HCT116 (cell line): ENCODE data around the gene ZBTB7C. TPM values are rescaled to one million over a fixed set of nuclear protein-coding genes. Genes with fewer than 3 reads are reported as not detected.

ENCODE experiments used
- ATAC-seq: fragments of 200-7000 bp; cut with Tn5 transposase; 2 replicates; pipeline ENCODE4 v1.9.1; 2020; ENCODE audit warnings: mild to moderate bottlenecking, moderate library complexity
- BruUV-seq: library from RNA; stranded (reverse); fragments of 400-500 nt; replicated peaks from 2 replicates; lab custom pipeline; 2021; lab: Mats Ljungman, UMichigan
- CTCF ChIA-PET: fragments of 300-600 bp; sonication (Branson Sonifier 250); formaldehyde crosslinking; loops from one replicate; lab custom pipeline; 2021; ENCODE audit warnings: antibody characterized with exemption; lab: Charles Lee
- POLR2A ChIA-PET: fragments of 300-600, 350-600 bp; sonication (Branson Sonifier 250); formaldehyde crosslinking; loops from one replicate; lab custom pipeline; 2021; ENCODE audit warnings: antibody characterized with exemption; lab: Charles Lee
- RAD21 ChIA-PET, 2 experiments: fragments of 300-600 bp; sonication (Branson Sonifier 250); formaldehyde crosslinking; loops; one replicate each; lab custom pipeline; 2023; ENCODE audit warnings: low total read pairs in 2 of 2; ENCODE audit not compliant: uncharacterized antibody in 2 of 2, unreplicated experiment in 2 of 2, low non-redundant PET in 1 of 2; lab: Charles Lee
- DNase-seq: peaks from one replicate; pipeline ENCODE4 v3.0.0-alpha.2; 2010; ENCODE audit warnings: low read depth, low spot score
- H2AFZ ChIP-seq: fragments of 200-600 bp; shearing (Covaris generic), sonication (generic); 2 replicates; pipeline ENCODE4 v1.6.1; 2017; ENCODE audit warnings: low read depth, mixed run types, mixed read lengths, antibody characterized with exemption, low read length; ENCODE audit not compliant: poor library complexity, severe bottlenecking
- H3K27ac ChIP-seq: 2 replicates; pipeline ENCODE4 v1.5.1; 2012; ENCODE audit warnings: low read depth, low read length
- H3K27me3 ChIP-seq: fragments of 200-600 bp; sonication (generic); 2 replicates; pipeline ENCODE4 v1.6.1; 2016; ENCODE audit warnings: mixed run types, low read length, mixed read lengths; ENCODE audit not compliant: insufficient read depth
- H3K36me3 ChIP-seq, 2 experiments: fragments of 200-500 bp in 1 of 2; fragments of 200-600 bp in 1 of 2; sonication (Bioruptor generic) in 1 of 2; sonication (generic) in 1 of 2; 2 replicates each; pipeline versions ENCODE4 v1.5.1 to v1.6.1; 2014 to 2016; ENCODE audit warnings: low read length in 2 of 2, inconsistent platforms in 1 of 2, mixed read lengths in 1 of 2, mixed run types in 1 of 2; ENCODE audit not compliant: insufficient read depth in 2 of 2, control insufficient read depth in 1 of 2
- H3K4me1 ChIP-seq, 2 experiments: fragments of 200-600 bp in 1 of 2; sonication (generic) in 1 of 2; 2 replicates each; pipeline versions ENCODE4 v1.5.1 to v1.6.1; 2012 to 2017; ENCODE audit warnings: low read length in 2 of 2, inconsistent platforms in 1 of 2, mild to moderate bottlenecking in 1 of 2, mixed read lengths in 1 of 2, mixed run types in 1 of 2, moderate library complexity in 1 of 2; ENCODE audit not compliant: insufficient read depth in 2 of 2, control insufficient read depth in 1 of 2
- H3K4me2 ChIP-seq: fragments of 200-600 bp; sonication (generic); 2 replicates; pipeline ENCODE4 v1.6.1; 2017; ENCODE audit warnings: mixed run types, low read length, mixed read lengths
- H3K4me3 ChIP-seq, 2 experiments: fragments of 200-600 bp in 1 of 2; sonication (generic) in 1 of 2; replicated peaks in 1 of 2; 2 replicates each; pipeline ENCODE4 v1.5.1; 2011 to 2016; ENCODE audit warnings: low read length in 2 of 2, control low read depth in 1 of 2, low read depth in 1 of 2, mild to moderate bottlenecking in 1 of 2, mixed read lengths in 1 of 2, mixed run types in 1 of 2
- H3K79me2 ChIP-seq: fragments of 200-600 bp; sonication (generic); 2 replicates; pipeline ENCODE4 v1.6.1; 2017; ENCODE audit warnings: mild to moderate bottlenecking, mixed run types, low read length, moderate library complexity, mixed read lengths; ENCODE audit not compliant: insufficient read depth
- H3K9ac ChIP-seq: fragments of 200-600 bp; sonication (generic); 2 replicates; pipeline ENCODE4 v1.6.1; 2016; ENCODE audit warnings: low read length, mixed read lengths
- H3K9me2 ChIP-seq: fragments of 200-600 bp; sonication (generic), shearing (Covaris generic); 2 replicates; pipeline ENCODE4 v1.6.1; 2017; ENCODE audit warnings: mixed run types, mild to moderate bottlenecking, moderate library complexity; ENCODE audit not compliant: insufficient read depth
- H3K9me3 ChIP-seq, 2 experiments: fragments of 200-500 bp in 1 of 2; fragments of 200-600 bp in 1 of 2; sonication (Bioruptor generic) in 1 of 2; sonication (generic) in 1 of 2; 2 replicates each; pipeline ENCODE4 v1.6.1; 2014 to 2017; ENCODE audit warnings: low read length in 2 of 2, mixed read lengths in 2 of 2, inconsistent platforms in 1 of 2, low read depth in 1 of 2, mild to moderate bottlenecking in 1 of 2, mixed run types in 1 of 2, moderate library complexity in 1 of 2; ENCODE audit not compliant: control insufficient read depth in 1 of 2, insufficient read depth in 1 of 2
- H4K20me1 ChIP-seq: fragments of 200-600 bp; sonication (generic), shearing (Covaris generic); 2 replicates; pipeline ENCODE4 v1.6.1; 2017; ENCODE audit warnings: mixed run types, mild to moderate bottlenecking, moderate library complexity; ENCODE audit not compliant: insufficient read depth
- CBX3 ChIP-seq: IDR thresholded peaks from 2 replicates; pipeline ENCODE4 v1.6.1; 2012; ENCODE audit warnings: low read depth
- CEBPB ChIP-seq: IDR thresholded peaks from 2 replicates; pipeline ENCODE4 v1.6.1; 2012; ENCODE audit warnings: low read depth
- EGR1 ChIP-seq: IDR thresholded peaks from 2 replicates; pipeline ENCODE4 v1.6.1; 2012; ENCODE audit warnings: low read depth
- ELF1 ChIP-seq: IDR thresholded peaks from 2 replicates; pipeline ENCODE4 v1.6.1; 2012; ENCODE audit warnings: low read depth, borderline replicate concordance
- POLR2A ChIP-seq: IDR thresholded peaks from 2 replicates; pipeline ENCODE4 v1.7.0; 2011; ENCODE audit warnings: borderline replicate concordance; ENCODE audit not compliant: insufficient read depth, insufficient read length; ENCODE audit errors: extremely low read depth
- POLR2AphosphoS5 ChIP-seq: IDR thresholded peaks from 2 replicates; pipeline ENCODE4 v1.6.1; 2011; ENCODE audit warnings: mild to moderate bottlenecking, low read depth, low read length, moderate library complexity
- TCF7L2 ChIP-seq: IDR thresholded peaks from 2 replicates; pipeline ENCODE4 v1.7.0; 2011; ENCODE audit warnings: borderline replicate concordance, inconsistent platforms; ENCODE audit not compliant: insufficient read depth, insufficient read length; ENCODE audit errors: extremely low read depth
- YY1 ChIP-seq: IDR thresholded peaks from 2 replicates; pipeline ENCODE4 v1.6.1; 2011; ENCODE audit warnings: low read length, low read depth, moderate library complexity, mild to moderate bottlenecking; ENCODE audit not compliant: insufficient replicate concordance; ENCODE audit errors: extremely low read depth
- ZFX ChIP-seq: fragments of 450-650 bp; IDR thresholded peaks from 2 replicates; pipeline ENCODE4 v1.6.1; 2017
- ZNF274 ChIP-seq: fragments of 200-500 bp; sonication (Bioruptor generic); IDR thresholded peaks from 2 replicates; pipeline ENCODE4 v1.6.1; 2014; ENCODE audit warnings: mild to moderate bottlenecking, low read depth, low read length, inconsistent platforms
- intact Hi-C: fragments of 100-400 bp; cut with micrococcal nuclease; formaldehyde crosslinking; loops from 2 replicates; pipeline ENCODE4 v1.10.0; 2022
- total RNA-seq: library from RNA; stranded (reverse); gene quantifications from one replicate; pipeline ENCODE4 v1.2.1, GENCODE V29; 2021; ENCODE audit not compliant: unreplicated experiment
- TF ChIP-seq, protein P1 (sequence below): IDR thresholded peaks from 2 replicates; pipeline ENCODE4 v1.6.1; 2012
- TF ChIP-seq, protein P2 (sequence below), 3 experiments: fragments of 200-600 bp in 1 of 3; sonication (generic) in 1 of 3; IDR thresholded peaks in 2 of 3; conservative IDR thresholded peaks in 1 of 3; 2 replicates each; pipeline ENCODE4 v1.5.1; 2012 to 2017; ENCODE audit warnings: low read depth in 2 of 3, low read length in 2 of 3, antibody characterized with exemption in 1 of 3, borderline replicate concordance in 1 of 3, control low read depth in 1 of 3, mild to moderate bottlenecking in 1 of 3, mixed read lengths in 1 of 3, mixed run types in 1 of 3, moderate library complexity in 1 of 3; ENCODE audit not compliant: insufficient read depth in 1 of 3

ZBTB7C gene
- total RNA-seq, 1 experiment from 2014 or later: 0.37 TPM

DNA sequence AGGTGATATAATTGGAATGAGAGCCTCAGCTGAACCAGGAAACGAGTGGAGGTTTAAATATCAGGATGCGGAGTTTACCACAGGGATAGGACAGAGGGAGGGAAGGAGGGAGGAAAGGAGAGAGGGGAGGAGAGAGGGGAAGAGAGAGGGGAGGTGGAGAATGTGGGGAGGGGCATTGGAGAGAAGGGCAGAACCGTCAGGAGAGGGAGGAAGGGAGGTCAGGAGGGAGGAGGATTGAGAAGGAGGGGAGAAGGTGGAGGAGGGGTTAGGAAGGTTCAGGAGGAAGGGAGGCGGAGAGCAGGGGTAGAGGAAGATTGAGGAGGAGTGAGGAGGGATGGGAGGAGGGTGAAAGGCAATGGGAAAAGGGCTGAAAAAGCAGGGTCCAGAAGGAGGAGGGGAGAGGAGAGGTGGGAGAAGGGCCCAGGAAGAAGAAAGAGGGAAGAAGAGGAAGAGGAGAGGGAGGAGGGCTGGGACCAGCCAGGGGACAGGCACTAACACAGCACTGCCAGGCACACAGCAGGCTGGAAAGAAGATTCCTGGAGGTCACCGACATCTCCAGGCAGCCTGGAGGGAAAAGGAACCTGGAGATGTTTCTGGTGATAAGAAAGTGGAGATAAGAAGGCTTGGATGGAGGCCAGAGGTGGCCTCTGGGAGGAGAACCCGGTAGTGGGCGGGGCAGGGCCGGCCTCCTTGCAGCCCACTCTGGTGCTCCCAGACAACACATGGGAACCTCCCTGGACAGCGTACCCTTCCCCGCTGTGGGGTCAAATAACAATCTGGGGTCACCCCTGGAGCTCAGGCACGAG is 302.0 kb downstream of the ZBTB7C start:
- Histone ChIP-seq H2AFZ (no peak overlapping the region), H3K27ac (no peak overlapping the region), H3K27me3 (peaks cover 8% of the 10 kb centered on the region; the same call in 1 of the 2 replicates), H3K9me3 (no peaks in the 10 kb centered on the region), H3K4me1 (peaks cover 7 to 10% of the 10 kb centered on the region in 2 experiments; a peak in 3 of 4 replicates), H3K9me2 (no peaks in the 10 kb centered on the region), H3K4me2 (no peak overlapping the region), H3K36me3 (no peaks in the 10 kb centered on the region), H3K79me2 (no peaks in the 10 kb centered on the region), H4K20me1 (no peaks in the 10 kb centered on the region), H3K4me3 (no peak overlapping the region), H3K9ac (no peak overlapping the region)
- ChIA-PET RAD21 (no interaction called here), POLR2A (interaction anchor here (1.0 kb wide), 1 partner anchor 9 kb away, joined by 3 read pairs; no protein-coding TSS in a partner anchor), CTCF (interaction anchor here (1.6 kb wide), 1 partner anchor 70 kb away, joined by 4 read pairs; no protein-coding TSS in a partner anchor)
- TF ChIP-seq POLR2A (no peak), TCF7L2 (no peak), ZFX (no peak), EGR1 (no peak), CBX3 (no peak), CEBPB (no peak), YY1 (no peak), ZNF274 (no peak), POLR2AphosphoS5 (no peak), ELF1 (no peak)
- TF ChIP-seq, protein P1, sequence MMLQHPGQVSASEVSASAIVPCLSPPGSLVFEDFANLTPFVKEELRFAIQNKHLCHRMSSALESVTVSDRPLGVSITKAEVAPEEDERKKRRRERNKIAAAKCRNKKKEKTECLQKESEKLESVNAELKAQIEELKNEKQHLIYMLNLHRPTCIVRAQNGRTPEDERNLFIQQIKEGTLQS: no peak
- TF ChIP-seq, protein P2, sequence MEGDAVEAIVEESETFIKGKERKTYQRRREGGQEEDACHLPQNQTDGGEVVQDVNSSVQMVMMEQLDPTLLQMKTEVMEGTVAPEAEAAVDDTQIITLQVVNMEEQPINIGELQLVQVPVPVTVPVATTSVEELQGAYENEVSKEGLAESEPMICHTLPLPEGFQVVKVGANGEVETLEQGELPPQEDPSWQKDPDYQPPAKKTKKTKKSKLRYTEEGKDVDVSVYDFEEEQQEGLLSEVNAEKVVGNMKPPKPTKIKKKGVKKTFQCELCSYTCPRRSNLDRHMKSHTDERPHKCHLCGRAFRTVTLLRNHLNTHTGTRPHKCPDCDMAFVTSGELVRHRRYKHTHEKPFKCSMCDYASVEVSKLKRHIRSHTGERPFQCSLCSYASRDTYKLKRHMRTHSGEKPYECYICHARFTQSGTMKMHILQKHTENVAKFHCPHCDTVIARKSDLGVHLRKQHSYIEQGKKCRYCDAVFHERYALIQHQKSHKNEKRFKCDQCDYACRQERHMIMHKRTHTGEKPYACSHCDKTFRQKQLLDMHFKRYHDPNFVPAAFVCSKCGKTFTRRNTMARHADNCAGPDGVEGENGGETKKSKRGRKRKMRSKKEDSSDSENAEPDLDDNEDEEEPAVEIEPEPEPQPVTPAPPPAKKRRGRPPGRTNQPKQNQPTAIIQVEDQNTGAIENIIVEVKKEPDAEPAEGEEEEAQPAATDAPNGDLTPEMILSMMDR (IDR thresholded peaks at IDR 0.05 in 2 of 3, conservative IDR thresholded peaks at IDR 0.05 in 1 of 3; ENCODE audit: borderline replicate concordance in 1 of 3, insufficient read depth in 1 of 3, low read depth in 2 of 3, low read length in 2 of 3): no peak
- no peak for DNase-seq
- BruUV-seq: no TSS peak
- no peak; the same call in 1 of the 2 replicates for ATAC-seq
- intact Hi-C loops: no loop called here
